CD4-positive, alpha-beta T cell treated with Interleukin-4 for 1 hour (primary cell): ENCODE measurements around the gene NTM.

ENCODE experiments used
- DNase-seq, 2 donors: peaks; one replicate each; pipeline ENCODE4 v3.0.0-alpha.2; 2020 to 2022

Gene NTM

DNA sequence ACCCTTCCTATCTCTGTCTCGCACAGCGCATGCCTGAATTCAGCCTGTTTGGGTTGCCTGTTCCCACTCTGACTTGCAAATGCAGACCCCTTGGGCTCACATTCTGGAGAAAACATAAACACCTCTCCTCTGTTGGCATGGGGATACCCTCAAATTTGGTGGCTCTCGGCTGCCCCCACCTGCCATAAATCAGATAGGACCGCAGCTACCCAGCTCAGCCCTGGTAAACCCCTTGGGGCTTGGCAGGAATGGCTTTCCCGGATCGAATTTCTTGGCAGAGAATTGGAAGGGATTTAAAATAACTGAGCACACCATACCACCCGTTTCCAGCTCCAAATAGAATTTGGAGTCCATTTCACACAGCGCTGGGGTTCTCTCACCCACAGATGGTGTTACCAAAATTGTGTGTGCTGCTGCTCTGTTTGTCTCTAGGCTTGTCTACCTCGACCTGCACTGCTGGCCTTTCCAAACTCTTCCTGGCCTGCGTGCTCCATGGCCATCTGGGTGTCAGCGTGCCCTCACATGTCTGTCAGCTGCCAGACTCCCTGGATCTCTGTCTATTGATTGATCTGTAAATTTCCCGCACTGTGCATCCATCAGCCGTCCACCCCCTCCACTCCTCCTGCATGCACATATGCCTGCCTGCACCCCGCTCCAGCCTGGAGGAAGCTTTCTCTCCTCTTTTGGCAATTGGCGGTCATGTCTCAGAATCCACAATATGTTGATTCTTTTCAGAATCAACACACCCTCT, 134.0 kb downstream of the NTM start:
- DNase-seq: no peak

DNA sequence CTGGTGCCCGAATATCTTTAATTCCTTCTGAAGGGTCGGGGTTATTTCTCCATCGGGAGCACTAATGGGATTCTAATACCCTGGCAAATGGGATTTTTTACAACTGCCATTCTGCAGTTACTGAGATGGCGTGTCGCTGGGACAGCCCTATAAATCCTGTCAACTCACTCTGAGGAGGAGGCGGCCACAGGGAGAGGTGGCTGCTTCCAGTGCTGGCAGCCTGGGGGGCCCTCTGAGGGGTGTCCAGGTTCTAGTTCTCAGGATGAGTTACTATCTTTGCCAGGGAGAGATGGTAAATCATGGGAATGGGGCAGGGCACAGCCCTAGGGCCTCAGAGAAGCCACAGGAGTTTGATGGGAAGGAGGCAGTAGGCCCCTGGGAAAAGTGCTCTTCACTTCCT, 135.9 kb downstream of the NTM start:
- no peak for DNase-seq

GRCh38 chr11:131510662-131511061, 140.2 kb downstream of the NTM start:
- no peak for DNase-seq

DNA sequence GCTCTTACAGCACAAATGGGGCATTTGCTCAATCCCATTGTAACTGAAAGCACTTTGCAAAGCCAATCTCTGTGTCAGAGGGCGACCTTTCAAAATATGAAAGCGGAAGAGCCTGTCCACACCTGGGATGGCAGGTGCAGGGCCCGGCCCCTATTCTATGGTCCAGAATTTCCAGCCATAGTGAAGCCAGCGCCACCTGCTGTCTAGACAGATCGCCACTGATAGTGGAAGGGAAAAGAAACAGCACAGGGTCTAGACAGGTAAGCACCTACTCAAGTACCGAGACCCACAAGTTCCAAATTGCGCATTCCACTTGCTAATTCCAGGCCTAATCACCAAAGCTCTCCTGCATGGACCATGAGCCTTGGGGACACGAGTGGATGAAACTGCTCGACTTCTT, 141.4 kb downstream of the NTM start:
- no peak for DNase-seq

DNA sequence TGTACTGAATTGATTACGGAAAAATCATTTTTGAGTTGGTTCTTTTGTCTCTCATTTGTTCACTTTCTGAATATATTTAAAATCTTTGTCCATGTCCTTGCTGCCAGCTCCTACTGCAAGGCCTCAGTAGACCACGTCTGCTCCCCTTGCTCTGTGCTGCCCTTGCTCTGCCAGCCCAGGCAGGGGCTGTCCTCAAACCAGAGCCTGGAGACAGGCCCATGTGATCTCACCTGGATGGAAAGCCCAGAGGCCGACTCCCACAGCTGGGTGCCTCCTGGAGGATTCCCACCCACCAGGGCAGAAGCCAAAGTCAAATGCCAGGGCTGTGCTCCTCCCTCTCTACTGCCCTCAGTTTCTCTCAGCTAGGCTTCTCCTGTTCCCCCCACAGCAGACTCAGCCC, 141.8 kb downstream of the NTM start:
- no peak for DNase-seq

- no peak for DNase-seq
Observed at GRCh38 chr11:131514062-131514461, 143.6 kb downstream of the NTM start.

DNA sequence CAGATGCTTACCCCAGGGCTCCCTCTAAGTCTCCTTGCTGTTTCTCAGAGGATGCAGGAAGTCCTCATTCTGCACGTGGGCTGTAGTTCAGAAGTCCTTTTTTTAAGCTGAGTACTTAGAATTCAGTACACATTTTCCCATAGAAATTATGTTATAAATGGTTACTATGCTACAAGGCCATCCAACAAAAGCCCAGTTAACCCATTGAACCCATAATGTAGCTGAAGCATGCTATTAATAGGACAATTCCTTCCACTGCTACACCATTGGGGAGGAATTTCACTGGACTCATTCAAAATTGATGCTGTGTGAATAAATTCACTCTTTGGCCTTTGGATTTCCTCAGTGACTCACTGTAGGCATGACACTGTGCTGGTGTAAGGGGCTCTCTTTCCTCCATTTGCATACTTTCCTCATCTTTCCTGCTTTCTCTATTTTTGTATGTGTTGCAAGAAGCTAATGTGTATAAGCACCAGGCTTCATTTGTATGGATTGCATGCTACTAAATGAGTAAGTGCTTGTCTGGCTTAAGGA, 148.0 kb downstream of the NTM start:
- no peak for DNase-seq

- no peak for DNase-seq
Observed at GRCh38 chr11:131522851-131523250, 152.4 kb downstream of the NTM start.

DNA sequence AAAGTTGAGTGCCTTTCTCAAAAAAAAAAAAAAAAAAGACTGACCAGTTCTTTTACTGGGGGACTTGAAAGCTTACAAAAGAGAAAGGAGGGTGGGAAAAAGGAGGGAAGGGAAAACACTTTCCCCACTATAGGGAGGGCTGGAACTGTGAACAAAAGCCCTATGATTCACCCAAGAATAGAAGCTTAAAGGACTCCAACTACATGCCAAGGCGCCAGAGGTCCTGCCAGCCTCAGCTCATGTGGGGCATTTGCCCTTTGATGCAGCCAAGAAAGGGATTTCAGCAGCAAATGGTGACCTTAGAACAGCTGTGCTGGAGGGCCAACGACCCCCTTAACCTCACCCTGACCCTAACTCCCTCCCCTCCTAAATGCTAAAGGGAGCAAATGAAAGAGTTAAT, 160.0 kb downstream of the NTM start:
- DNase-seq: no peak

- DNase-seq: no peak
Observed at GRCh38 chr11:131533149-131533548, 162.7 kb downstream of the NTM start.

GRCh38 chr11:131533998-131534397, 163.6 kb downstream of the NTM start:
- no peak for DNase-seq

- DNase-seq: no peak
Observed at GRCh38 chr11:131534611-131535010, 164.2 kb downstream of the NTM start.

GRCh38 chr11:131536159-131536558, 165.7 kb downstream of the NTM start:
- DNase-seq: no peak

GRCh38 chr11:131537196-131537595, 166.8 kb downstream of the NTM start:
- no peak for DNase-seq

GRCh38 chr11:131537748-131538147, 167.3 kb downstream of the NTM start:
- DNase-seq: no peak

DNA sequence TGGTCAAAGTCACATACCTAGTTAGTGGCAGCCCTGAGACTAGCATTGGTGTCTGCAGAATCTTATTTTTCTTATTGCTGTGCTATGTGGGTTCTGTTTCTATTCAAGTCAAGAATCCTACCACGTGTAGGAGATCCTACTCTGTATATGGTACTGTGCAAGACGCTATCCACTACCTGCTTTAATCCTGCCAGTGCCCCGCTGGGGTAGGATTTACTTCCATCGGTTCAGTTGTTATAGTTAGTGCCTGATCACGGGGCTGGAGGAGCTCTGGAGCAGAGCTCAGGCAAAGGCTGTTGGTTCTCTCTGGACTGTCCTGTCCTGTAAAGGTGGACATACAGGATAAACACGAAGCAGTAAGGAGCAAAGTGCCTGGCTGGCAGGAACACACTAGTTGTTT, 167.9 kb downstream of the NTM start:
- no peak for DNase-seq

- no peak for DNase-seq
Observed at GRCh38 chr11:131540676-131541075, 170.3 kb downstream of the NTM start.

DNA sequence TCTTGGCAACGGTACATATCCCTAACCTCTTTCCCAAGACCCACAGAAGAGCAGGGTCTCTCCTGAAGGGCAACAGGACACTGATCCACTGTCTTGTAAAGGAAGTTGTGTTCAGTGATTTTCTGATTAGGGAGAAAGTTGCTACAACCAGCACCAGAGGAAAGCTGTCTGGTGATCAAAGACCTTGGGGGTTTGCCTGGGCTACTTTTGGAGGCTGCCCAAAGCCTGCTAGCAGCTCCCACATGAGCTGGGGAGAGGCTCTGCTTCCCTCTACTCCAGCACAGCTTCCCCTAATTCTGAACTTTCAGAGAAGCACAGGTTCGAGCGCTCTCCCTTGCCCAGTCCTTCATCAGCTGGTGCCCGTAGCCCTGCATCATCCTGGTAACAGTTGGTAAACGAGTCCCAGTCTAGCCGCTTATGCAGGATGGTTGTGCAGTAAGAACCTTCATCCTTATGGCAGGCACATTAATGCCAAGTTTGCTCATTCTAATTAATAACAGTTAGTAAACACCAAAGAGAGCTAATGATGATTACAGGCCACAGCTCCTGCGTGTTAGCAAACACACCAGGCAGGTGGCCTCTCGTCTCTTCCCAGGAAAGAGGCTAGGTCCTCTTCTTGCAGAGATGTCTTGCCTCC, 173.1 kb downstream of the NTM start:
- DNase-seq: no peak

- no peak for DNase-seq
Observed at GRCh38 chr11:131544591-131544990, 174.2 kb downstream of the NTM start.

- no peak for DNase-seq
Observed at GRCh38 chr11:131546218-131546895, 175.9 kb downstream of the NTM start.

GRCh38 chr11:131549099-131549498, 178.7 kb downstream of the NTM start:
- DNase-seq: no peak

DNA sequence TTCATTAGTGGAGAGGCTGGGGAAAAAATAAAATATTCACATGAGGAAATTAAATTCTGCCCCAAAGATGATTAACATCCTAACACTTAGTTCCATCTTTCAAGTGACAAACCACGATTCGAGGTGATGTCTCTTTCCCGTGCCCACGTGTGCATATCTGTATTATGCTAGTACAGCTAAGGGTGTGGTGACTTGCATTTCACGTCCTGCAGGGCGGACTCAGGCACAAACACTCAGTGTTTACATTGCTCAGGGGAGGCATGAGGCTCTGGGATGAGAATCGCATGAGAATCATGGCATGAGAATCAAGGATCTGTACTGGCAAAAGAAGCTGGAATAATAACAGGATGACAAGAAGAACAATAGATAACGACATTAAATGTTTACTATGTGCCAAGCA, 179.4 kb downstream of the NTM start:
- no peak for DNase-seq

DNA sequence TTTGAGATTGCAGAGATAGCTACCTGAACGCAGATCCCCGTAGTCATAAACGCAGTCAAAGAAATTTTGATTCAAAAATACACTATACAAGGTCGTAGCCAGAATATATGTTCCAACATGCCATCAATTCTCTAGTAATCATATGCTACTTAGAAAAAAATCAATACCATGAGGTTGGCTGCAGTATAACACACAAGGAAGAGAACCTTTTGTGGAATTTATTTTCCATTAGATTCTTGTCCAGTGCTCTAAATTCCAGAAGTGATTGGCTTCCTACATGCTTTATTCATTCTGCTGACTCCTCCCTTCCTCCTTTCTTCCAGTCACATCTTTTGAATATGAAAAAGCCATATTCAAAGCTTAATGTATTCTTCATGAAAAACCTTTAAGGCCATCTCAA, 189.9 kb downstream of the NTM start:
- DNase-seq: no peak

- no peak for DNase-seq
Observed at GRCh38 chr11:131561501-131561900, 191.1 kb downstream of the NTM start.
